ENCODE data around the gene FADS2.
A peak's percentile ranks its signal among the peaks of the same experiment; 100 is the strongest.
"Not testable (repeated sequence)": the region's sequence is repeated elsewhere in the genome, so short reads cannot be mapped to it uniquely, and the experiment has no call there.

Gene FADS2

GRCh38 chr11:61871158-61871597 is 43.1 kb downstream of the FADS2 start:
- DNase-seq: peak; percentile 91

GRCh38 chr11:61872935-61873565 is 45.0 kb downstream of the FADS2 start:
- DNase-seq: no peak

- no peak for DNase-seq
These were observed 45.7 kb downstream of the FADS2 start for GRCh38 chr11:61873588-61874376.

- DNase-seq: no peak
These were observed 46.3 kb downstream of the FADS2 start for GRCh38 chr11:61874377-61874809.

- no peak for DNase-seq
These were observed 46.8 kb downstream of the FADS2 start for GRCh38 chr11:61874853-61875252.

GRCh38 chr11:61875698-61876097 is 47.6 kb downstream of the FADS2 start:
- no peak for DNase-seq

- DNase-seq: no peak
These were observed 51.1 kb downstream of the FADS2 start for GRCh38 chr11:61879152-61879551.

GRCh38 chr11:61880031-61880430 is 51.9 kb downstream of the FADS2 start:
- no peak for DNase-seq

- no peak for DNase-seq
These were observed 52.4 kb downstream of the FADS2 start for GRCh38 chr11:61880454-61880853.

GRCh38 chr11:61881397-61881796 is 53.3 kb downstream of the FADS2 start:
- no peak for DNase-seq

- not testable (repeated sequence) for DNase-seq
These were observed 54.2 kb downstream of the FADS2 start for GRCh38 chr11:61882267-61882666.

GRCh38 chr11:61882879-61883278 is 54.8 kb downstream of the FADS2 start:
- no peak for DNase-seq

GRCh38 chr11:61883327-61883726 is 55.2 kb downstream of the FADS2 start:
- no peak for DNase-seq

GRCh38 chr11:61883947-61884346 is 55.8 kb downstream of the FADS2 start:
- no peak for DNase-seq

GRCh38 chr11:61885166-61885778 is 57.2 kb downstream of the FADS2 start:
- no peak for DNase-seq

- no peak for DNase-seq
These were observed 57.9 kb downstream of the FADS2 start for GRCh38 chr11:61885784-61886580.

- DNase-seq: no peak
These were observed 58.5 kb downstream of the FADS2 start for GRCh38 chr11:61886643-61887042.

- no peak for DNase-seq
These were observed 59.9 kb downstream of the FADS2 start for GRCh38 chr11:61887839-61888494.

- DNase-seq: no peak
These were observed 60.5 kb downstream of the FADS2 start for GRCh38 chr11:61888590-61888989.

GRCh38 chr11:61889831-61890230 is 61.7 kb downstream of the FADS2 start:
- DNase-seq: no peak

GRCh38 chr11:61890529-61891330 is 62.6 kb downstream of the FADS2 start:
- DNase-seq: peak; percentile 66

All from RPMI8226 (cell line).